Measurements from ENCODE around the gene METTL9.
"Not testable (repeated sequence)": the region's sequence is repeated elsewhere in the genome, so short reads cannot be mapped to it uniquely, and the experiment has no call there.

Gene METTL9

GRCh38 chr16:21680714-21681113, 81.3 kb downstream of the METTL9 start:
- H3K27me3 Mint-ChIP-seq: peaks cover 25% of the 10 kb centered on the region
- not testable (repeated sequence) for H3K4me3 Mint-ChIP-seq, H3K4me1 Mint-ChIP-seq, H3K27ac Mint-ChIP-seq, ATAC-seq, H3K9me3 Mint-ChIP-seq, H3K36me3 Mint-ChIP-seq

- Mint-ChIP-seq H3K4me1 (peaks cover 7% of the 10 kb centered on the region), H3K27me3 (peaks cover 25% of the 10 kb centered on the region), H3K27ac (no peak overlapping the region), H3K4me3 (no peak overlapping the region), H3K36me3 (no peaks in the 10 kb centered on the region), H3K9me3 (no peaks in the 10 kb centered on the region)
- no peak for ATAC-seq
Measured at GRCh38 chr16:21683184-21683583, 83.8 kb downstream of the METTL9 start.

GRCh38 chr16:21684199-21684598, 84.8 kb downstream of the METTL9 start:
- Mint-ChIP-seq H3K4me3 (no peak overlapping the region), H3K9me3 (no peaks in the 10 kb centered on the region), H3K36me3 (no peaks in the 10 kb centered on the region), H3K27me3 (peaks cover 25% of the 10 kb centered on the region), H3K27ac (no peak overlapping the region), H3K4me1 (peaks cover 7% of the 10 kb centered on the region)
- ATAC-seq: no peak

- no peaks in the 10 kb centered on the region for H3K36me3 Mint-ChIP-seq
Measured at GRCh38 chr16:21685034-21685455, 85.7 kb downstream of the METTL9 start.

GRCh38 chr16:21689107-21689506, 89.7 kb downstream of the METTL9 start:
- H3K36me3 Mint-ChIP-seq: no peaks in the 10 kb centered on the region
- peaks cover 15% of the 10 kb centered on the region for H3K27me3 Mint-ChIP-seq
- H3K27ac Mint-ChIP-seq: no peak overlapping the region
- H3K9me3 Mint-ChIP-seq: no peaks in the 10 kb centered on the region
- no peak for ATAC-seq
- no peak overlapping the region for H3K4me3 Mint-ChIP-seq
- peaks cover 4% of the 10 kb centered on the region for H3K4me1 Mint-ChIP-seq

More at GRCh38 chr16:21685034-21685455, 85.7 kb downstream of the METTL9 start:
- ATAC-seq: no peak
- Mint-ChIP-seq H3K4me3 (no peak overlapping the region), H3K9me3 (no peaks in the 10 kb centered on the region), H3K4me1 (peaks cover 7% of the 10 kb centered on the region), H3K27me3 (peaks cover 25% of the 10 kb centered on the region), H3K27ac (no peak overlapping the region)

- not testable (repeated sequence) for H3K27ac Mint-ChIP-seq, H3K4me3 Mint-ChIP-seq, H3K4me1 Mint-ChIP-seq, H3K36me3 Mint-ChIP-seq, H3K27me3 Mint-ChIP-seq, ATAC-seq, H3K9me3 Mint-ChIP-seq
Measured at GRCh38 chr16:21690967-21691366, 91.6 kb downstream of the METTL9 start.

- no peak for ATAC-seq
- Mint-ChIP-seq H3K27me3 (peaks cover 9% of the 10 kb centered on the region), H3K27ac (no peak overlapping the region), H3K9me3 (no peaks in the 10 kb centered on the region), H3K4me3 (no peak overlapping the region), H3K4me1 (no peaks in the 10 kb centered on the region), H3K36me3 (no peaks in the 10 kb centered on the region)
Measured at GRCh38 chr16:21694609-21695008, 95.2 kb downstream of the METTL9 start.

DNA sequence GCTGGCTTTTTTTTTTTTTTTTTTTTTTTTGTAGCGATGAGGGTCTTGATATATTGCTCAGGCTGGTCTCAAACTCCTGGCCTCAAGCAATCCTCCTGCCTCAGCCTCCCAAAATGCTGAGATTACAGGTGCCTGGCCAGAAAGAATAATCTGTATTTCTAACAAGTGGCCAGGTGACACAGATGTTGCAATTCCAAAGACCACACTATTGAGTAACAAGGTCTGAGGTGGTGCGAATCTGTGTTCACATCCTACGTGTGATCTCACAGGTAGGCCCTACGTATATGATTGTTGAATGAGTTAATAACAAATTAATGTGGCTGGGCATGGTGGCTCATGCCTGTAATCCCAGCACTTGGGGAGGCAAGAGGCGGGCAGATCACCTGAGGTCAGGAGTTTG, 97.7 kb downstream of the METTL9 start:
- Mint-ChIP-seq H3K27ac (no peak overlapping the region), H3K36me3 (no peaks in the 10 kb centered on the region), H3K4me1 (no peaks in the 10 kb centered on the region), H3K27me3 (peaks cover 11% of the 10 kb centered on the region), H3K9me3 (no peaks in the 10 kb centered on the region), H3K4me3 (no peak overlapping the region)
- no peak for ATAC-seq

DNA sequence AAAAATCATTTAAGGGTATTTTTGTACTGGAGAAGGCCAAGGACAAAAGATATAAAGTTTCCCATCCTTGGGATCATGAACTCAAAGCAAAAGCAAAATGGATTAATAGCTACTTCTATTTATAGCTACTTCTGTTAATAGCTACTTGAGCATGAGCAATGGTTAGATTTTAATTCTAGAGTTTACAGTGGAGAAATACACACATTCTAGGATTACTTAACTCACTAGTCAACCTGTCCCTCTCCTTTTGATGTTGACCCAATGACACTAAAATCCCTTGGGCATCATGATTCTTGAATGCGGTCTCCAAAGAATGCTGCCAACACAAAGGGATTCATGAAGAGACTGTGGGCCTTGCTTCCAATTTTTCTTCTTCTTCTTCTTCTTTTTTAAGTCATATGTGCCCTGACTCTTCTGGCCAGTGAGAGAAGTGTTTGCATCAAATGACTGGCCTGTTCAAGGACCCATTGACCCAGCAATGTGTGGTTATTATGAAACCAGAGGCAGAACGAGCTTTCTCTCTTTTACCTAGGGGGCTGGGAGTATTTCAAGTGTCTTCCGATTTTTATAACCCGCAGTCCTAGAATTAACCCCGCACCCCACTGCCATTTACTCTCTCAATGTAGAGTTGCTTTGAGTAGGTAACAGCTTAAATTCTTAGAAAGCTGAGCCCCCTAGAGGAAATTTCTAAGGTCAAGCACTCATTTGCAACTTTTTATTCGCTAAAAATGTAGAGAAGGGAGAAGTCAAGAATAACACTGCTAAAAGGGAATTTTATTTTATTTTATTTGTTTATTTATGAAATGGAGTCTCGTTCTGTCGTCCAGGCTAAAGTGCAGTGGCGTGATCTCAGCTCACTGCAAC, 99.0 kb downstream of the METTL9 start:
- Mint-ChIP-seq H3K27ac (no peak overlapping the region), H3K4me3 (no peak overlapping the region), H3K4me1 (peaks cover 5% of the 10 kb centered on the region), H3K9me3 (no peaks in the 10 kb centered on the region), H3K27me3 (peaks cover 10% of the 10 kb centered on the region), H3K36me3 (no peaks in the 10 kb centered on the region)
- ATAC-seq: no peak

GRCh38 chr16:21701271-21701670, 101.9 kb downstream of the METTL9 start:
- Mint-ChIP-seq H3K4me1 (peaks cover 16% of the 10 kb centered on the region), H3K36me3 (no peaks in the 10 kb centered on the region), H3K27ac (no peak overlapping the region), H3K9me3 (no peaks in the 10 kb centered on the region), H3K27me3 (peaks cover 26% of the 10 kb centered on the region), H3K4me3 (no peak overlapping the region)
- no peak for ATAC-seq

GRCh38 chr16:21702276-21702675, 102.9 kb downstream of the METTL9 start:
- ATAC-seq: no peak
- Mint-ChIP-seq H3K36me3 (no peaks in the 10 kb centered on the region), H3K27ac (no peak overlapping the region), H3K9me3 (no peaks in the 10 kb centered on the region), H3K27me3 (peaks cover 34% of the 10 kb centered on the region), H3K4me3 (no peak overlapping the region), H3K4me1 (peaks cover 16% of the 10 kb centered on the region)

DNA sequence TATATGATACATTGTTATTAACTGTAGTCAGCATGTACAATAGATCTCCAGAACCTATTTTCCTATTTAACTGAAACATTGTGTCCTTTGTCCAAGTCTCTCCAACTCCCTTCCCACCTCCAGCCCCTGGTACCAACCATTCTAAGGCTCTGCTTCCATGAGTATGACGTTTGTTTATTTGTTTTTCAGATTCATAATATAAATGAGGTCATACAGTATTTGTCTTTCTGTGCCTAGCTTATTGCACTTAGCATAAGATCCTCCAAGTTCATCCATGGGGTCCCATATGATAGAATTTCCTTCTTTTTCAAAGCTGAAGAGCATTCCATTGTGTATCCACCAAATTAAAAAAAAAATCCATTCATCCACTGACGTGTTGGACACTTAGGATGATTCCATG, 103.8 kb downstream of the METTL9 start:
- Mint-ChIP-seq H3K27me3 (peaks cover 43% of the 10 kb centered on the region), H3K4me3 (no peak overlapping the region), H3K36me3 (no peaks in the 10 kb centered on the region), H3K27ac (no peak overlapping the region), H3K9me3 (no peaks in the 10 kb centered on the region), H3K4me1 (peaks cover 21% of the 10 kb centered on the region)
- ATAC-seq: no peak

DNA sequence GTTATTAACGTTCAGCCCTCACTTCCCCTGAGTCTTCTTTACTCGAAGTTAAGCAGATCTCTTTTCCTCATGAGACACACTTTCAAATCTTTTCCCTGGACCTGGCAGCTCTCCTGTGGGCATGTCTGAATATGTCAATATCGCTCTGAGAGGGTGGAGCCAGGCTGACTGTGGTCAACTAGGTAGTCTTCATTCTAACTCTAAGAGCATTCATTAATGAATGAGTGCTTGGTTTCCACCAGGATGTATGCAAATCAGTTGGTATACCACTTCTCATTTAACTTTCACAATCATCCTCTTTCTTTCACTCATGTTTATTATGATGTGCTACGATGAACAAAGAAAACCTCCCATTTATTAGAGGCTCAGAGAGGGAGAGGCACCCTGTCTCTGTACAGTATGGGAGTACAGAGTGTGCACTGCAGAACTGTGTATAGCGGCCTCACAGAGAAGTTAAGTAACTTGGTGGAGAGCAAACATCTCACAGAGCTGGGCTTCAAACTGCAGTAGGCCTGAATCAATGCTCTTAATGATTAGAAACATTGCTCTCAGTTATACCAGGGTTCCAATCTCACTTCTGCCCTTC, 104.3 kb downstream of the METTL9 start:
- H3K4me3 Mint-ChIP-seq: no peak overlapping the region
- no peak overlapping the region for H3K27ac Mint-ChIP-seq

GRCh38 chr16:21704266-21704665, 104.9 kb downstream of the METTL9 start:
- no peak overlapping the region for H3K4me3 Mint-ChIP-seq
- H3K4me1 Mint-ChIP-seq: peaks cover 26% of the 10 kb centered on the region
- ATAC-seq: no peak
- no peak overlapping the region for H3K27ac Mint-ChIP-seq
- H3K36me3 Mint-ChIP-seq: no peaks in the 10 kb centered on the region
- no peaks in the 10 kb centered on the region for H3K9me3 Mint-ChIP-seq
- H3K27me3 Mint-ChIP-seq: peaks cover 43% of the 10 kb centered on the region

More for the DNA sequence above, 104.3 kb downstream of the METTL9 start:
- no peaks in the 10 kb centered on the region for H3K9me3 Mint-ChIP-seq
- H3K4me1 Mint-ChIP-seq: peaks cover 26% of the 10 kb centered on the region
- H3K36me3 Mint-ChIP-seq: no peaks in the 10 kb centered on the region
- ATAC-seq: peak; percentile 92
- peaks cover 43% of the 10 kb centered on the region for H3K27me3 Mint-ChIP-seq

DNA sequence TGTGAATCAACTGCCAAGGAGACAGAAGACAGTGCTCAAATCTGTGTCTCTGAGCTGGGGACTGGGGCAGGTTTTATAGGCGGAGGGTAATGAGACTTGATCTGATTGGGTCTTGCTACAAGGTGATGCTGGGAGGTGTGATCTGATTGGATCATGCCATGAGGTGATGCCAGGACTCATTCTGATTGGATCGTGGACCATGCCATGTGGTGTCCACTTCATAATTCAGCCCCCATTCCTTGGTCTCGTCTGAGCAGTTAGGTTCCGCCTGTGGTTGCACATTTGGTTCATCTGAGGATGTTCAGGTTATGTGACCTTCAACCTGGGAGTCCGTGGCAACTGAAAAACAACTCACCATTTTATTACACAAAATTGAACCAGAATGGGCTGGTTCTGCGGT, 105.4 kb downstream of the METTL9 start:
- Mint-ChIP-seq H3K27me3 (peaks cover 43% of the 10 kb centered on the region), H3K27ac (no peak overlapping the region), H3K4me1 (peaks cover 26% of the 10 kb centered on the region), H3K9me3 (no peaks in the 10 kb centered on the region), H3K4me3 (no peak overlapping the region), H3K36me3 (no peaks in the 10 kb centered on the region)
- ATAC-seq: no peak
